ENCODE data around the gene DST. TPM values are rescaled to one million over a fixed set of nuclear protein-coding genes. Genes with fewer than 3 reads are reported as not detected.

DST gene
- total and polyA plus RNA-seq, 2 experiments from 2014 or later = 103 to 369 TPM

GRCh38 chr6:56574292-56574691 is 68.4 kb downstream of the DST start:
- no peak for TF ChIP-seq CTCF (IDR thresholded peaks at IDR 0.05; ENCODE audit: poor library complexity)
- TF ChIP-seq EZH2phosphoT487 (IDR thresholded peaks at IDR 0.05; ENCODE audit: low read depth, severe bottlenecking, unreplicated experiment) = no peak
- no peak for TF ChIP-seq EZH2 (IDR thresholded peaks at IDR 0.05; ENCODE audit: borderline replicate concordance)
- no peak for DNase-seq (ENCODE audit: low spot score)
- H3K4me1 ChIP-seq (ENCODE audit: insufficient read depth) = no peaks in the 10 kb centered on the region
- H3K4me3 ChIP-seq = no peak overlapping the region
- no peaks in the 10 kb centered on the region for H3K79me2 ChIP-seq
- WGBS (ENCODE audit: low lambda C conversion rate, missing lambda C conversion rate) = 75% methylated on average over 2 of the region's 2 CpGs
- H2AFZ ChIP-seq = no peak overlapping the region
- H3K36me3 ChIP-seq (replicated peaks; ENCODE audit: insufficient read depth, low read depth) = no peaks in the 10 kb centered on the region
- no peaks in the 10 kb centered on the region for H4K20me1 ChIP-seq (ENCODE audit: insufficient read depth, poor library complexity, severe bottlenecking)
- H3K9me3 ChIP-seq (ENCODE audit: low read depth) = no peaks in the 10 kb centered on the region
- H3K9me2 ChIP-seq (replicated peaks; ENCODE audit: insufficient read depth) = no peaks in the 10 kb centered on the region
- no peak overlapping the region for H3K4me2 ChIP-seq
- no peaks in the 10 kb centered on the region for H3K27me3 ChIP-seq
- H3K27ac ChIP-seq = no peak overlapping the region

GRCh38 chr6:56573624-56574023 is 69.1 kb downstream of the DST start:
- H4K20me1 ChIP-seq (ENCODE audit: insufficient read depth, poor library complexity, severe bottlenecking) = no peaks in the 10 kb centered on the region
- no peak overlapping the region for H3K4me3 ChIP-seq
- no peak for TF ChIP-seq CTCF (IDR thresholded peaks at IDR 0.05; ENCODE audit: poor library complexity)
- TF ChIP-seq EZH2 (IDR thresholded peaks at IDR 0.05; ENCODE audit: borderline replicate concordance) = no peak
- TF ChIP-seq EZH2phosphoT487 (IDR thresholded peaks at IDR 0.05; ENCODE audit: low read depth, severe bottlenecking, unreplicated experiment) = no peak
- no peak for DNase-seq (ENCODE audit: low spot score)
- H3K9me2 ChIP-seq (replicated peaks; ENCODE audit: insufficient read depth) = no peaks in the 10 kb centered on the region
- H3K79me2 ChIP-seq = no peaks in the 10 kb centered on the region
- H3K4me1 ChIP-seq (ENCODE audit: insufficient read depth) = no peaks in the 10 kb centered on the region
- no peak overlapping the region for H3K27ac ChIP-seq
- no peaks in the 10 kb centered on the region for H3K36me3 ChIP-seq (replicated peaks; ENCODE audit: insufficient read depth, low read depth)
- no peaks in the 10 kb centered on the region for H3K27me3 ChIP-seq
- H3K9me3 ChIP-seq (ENCODE audit: low read depth) = no peaks in the 10 kb centered on the region
- WGBS (ENCODE audit: low lambda C conversion rate, missing lambda C conversion rate) = 47% methylated on average over 2 of the region's 2 CpGs
- no peak overlapping the region for H2AFZ ChIP-seq
- H3K4me2 ChIP-seq = no peak overlapping the region

GRCh38 chr6:56572788-56573471 is 69.8 kb downstream of the DST start:
- no peak overlapping the region for H2AFZ ChIP-seq
- no peaks in the 10 kb centered on the region for H3K36me3 ChIP-seq (replicated peaks; ENCODE audit: insufficient read depth, low read depth)
- no peak for TF ChIP-seq CTCF (IDR thresholded peaks at IDR 0.05; ENCODE audit: poor library complexity)
- TF ChIP-seq EZH2 (IDR thresholded peaks at IDR 0.05; ENCODE audit: borderline replicate concordance) = no peak
- no peak for TF ChIP-seq EZH2phosphoT487 (IDR thresholded peaks at IDR 0.05; ENCODE audit: low read depth, severe bottlenecking, unreplicated experiment)
- H3K9me2 ChIP-seq (replicated peaks; ENCODE audit: insufficient read depth) = no peaks in the 10 kb centered on the region
- H3K4me3 ChIP-seq = no peak overlapping the region
- no peaks in the 10 kb centered on the region for H3K4me1 ChIP-seq (ENCODE audit: insufficient read depth)
- WGBS (ENCODE audit: low lambda C conversion rate, missing lambda C conversion rate) = 59% methylated on average over 3 of the region's 3 CpGs
- DNase-seq (ENCODE audit: low spot score) = no peak
- no peaks in the 10 kb centered on the region for H4K20me1 ChIP-seq (ENCODE audit: insufficient read depth, poor library complexity, severe bottlenecking)
- no peaks in the 10 kb centered on the region for H3K9me3 ChIP-seq (ENCODE audit: low read depth)
- no peak overlapping the region for H3K4me2 ChIP-seq
- no peaks in the 10 kb centered on the region for H3K79me2 ChIP-seq
- no peaks in the 10 kb centered on the region for H3K27me3 ChIP-seq
- no peak overlapping the region for H3K27ac ChIP-seq

Data from hepatocyte (in vitro differentiated cells).